ENCODE measurements around the gene SOX30. TPM values are rescaled to one million over a fixed set of nuclear protein-coding genes. Genes with fewer than 3 reads are reported as not detected.

SOX30 gene
- polyA plus RNA-seq, 10 donors = 0.15 to 0.63 (median 0.31) TPM

DNA sequence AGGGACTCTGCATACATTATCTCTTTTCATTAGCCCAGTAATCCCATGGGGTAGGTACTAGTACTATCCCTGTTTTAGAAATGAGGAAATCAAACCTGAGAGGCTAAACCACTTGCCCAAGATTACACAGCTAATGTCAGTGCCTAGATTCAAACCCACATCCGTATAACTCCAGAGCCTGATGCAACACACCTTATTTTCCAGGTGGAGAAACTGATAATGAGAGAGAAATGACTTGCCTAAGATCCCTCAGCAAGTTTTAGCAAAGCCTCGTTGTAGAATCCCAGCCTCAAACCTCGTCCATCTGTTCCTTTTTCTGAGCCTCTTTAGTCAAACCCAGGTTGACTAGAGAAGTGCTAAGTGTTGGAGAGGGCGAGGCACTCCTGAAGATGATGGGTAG is 75.6 kb downstream of the SOX30 start:
- no peak for DNase-seq

Other genes with a start within 250 kb of the SOX30 start
- gene NIPAL4, start 192.2 kb downstream of the SOX30 start, polyA plus RNA-seq (ENCODE audit: insufficient read length in 10 of 10) = 1 to 10 TPM in 3 of 10 donors, under 1 TPM in 7; 0.05 to 1.5 (median 0.34) TPM
- 10 to 100 TPM; 15.4 to 27.2 (median 20.0) TPM for gene ADAM19, start 76.7 kb downstream of the SOX30 start, polyA plus RNA-seq (ENCODE audit: insufficient read length in 10 of 10)
- not detected for gene C5orf52, start 19.1 kb upstream of the SOX30 start, polyA plus RNA-seq (ENCODE audit: insufficient read length in 10 of 10)
- 10 to 100 TPM; 20.1 to 29.1 (median 24.2) TPM for gene THG1L, start 79.0 kb upstream of the SOX30 start, polyA plus RNA-seq (ENCODE audit: insufficient read length in 10 of 10)
- gene LSM11, start 91.3 kb upstream of the SOX30 start, polyA plus RNA-seq (ENCODE audit: insufficient read length in 10 of 10) = 10 to 100 TPM in 2 of 10 donors, 1 to 10 TPM in 8; 5.8 to 11.3 (median 7.6) TPM
- gene CLINT1, start 206.7 kb upstream of the SOX30 start, polyA plus RNA-seq (ENCODE audit: insufficient read length in 10 of 10) = 10 to 100 TPM; 57.5 to 84.3 (median 68.6) TPM